GM18909 (cell line): ENCODE data around the gene FFAR2.

Experiments
- ATAC-seq: cut with Tn5 transposase; IDR thresholded peaks from one replicate; pipeline ENCODE4 v1.9.1; 2021; ENCODE audit warnings: mild to moderate bottlenecking; ENCODE audit not compliant: unreplicated experiment, poor library complexity

The FFAR2 gene

DNA sequence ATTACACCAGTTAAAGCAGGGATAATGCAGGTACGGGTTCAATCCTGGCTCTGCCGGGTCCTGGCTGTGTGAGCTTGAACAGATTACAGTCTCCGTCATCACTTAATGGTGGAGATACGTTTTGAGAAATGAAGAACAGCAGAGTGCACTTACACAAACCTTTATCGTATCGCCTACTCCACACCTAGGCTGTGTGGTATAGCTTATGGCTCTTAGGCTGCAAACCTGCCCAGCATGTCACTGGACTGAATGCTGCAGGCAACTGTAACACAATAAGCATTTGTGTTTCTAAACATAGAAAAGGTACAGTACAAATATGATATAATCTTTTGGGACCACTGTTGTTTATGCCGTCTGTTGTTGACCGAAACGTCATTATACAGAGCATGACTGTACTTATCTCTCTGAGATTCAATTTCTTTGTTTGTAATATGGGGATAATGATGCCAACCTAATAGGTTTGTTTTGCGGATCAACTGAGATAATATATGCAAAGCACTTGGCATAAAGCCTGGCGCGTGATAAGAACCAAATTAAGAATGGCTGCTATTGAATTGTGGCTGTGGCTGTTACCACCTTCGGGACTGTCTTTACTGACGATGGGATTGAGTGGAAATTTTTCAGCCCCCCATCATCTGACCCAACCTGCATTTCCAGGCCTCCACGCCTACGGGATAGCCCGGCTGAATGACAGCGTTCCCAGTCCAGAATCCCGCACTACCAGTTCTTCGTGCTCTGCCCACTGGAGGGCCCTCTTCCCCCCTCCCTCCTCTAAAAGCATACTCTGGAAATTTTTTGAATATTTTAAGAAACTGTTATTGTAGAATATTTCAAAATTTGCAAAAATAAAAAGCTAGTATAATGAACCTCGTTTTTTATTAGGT lies 31.0 kb downstream of the FFAR2 start:
- ATAC-seq, result no peak

DNA sequence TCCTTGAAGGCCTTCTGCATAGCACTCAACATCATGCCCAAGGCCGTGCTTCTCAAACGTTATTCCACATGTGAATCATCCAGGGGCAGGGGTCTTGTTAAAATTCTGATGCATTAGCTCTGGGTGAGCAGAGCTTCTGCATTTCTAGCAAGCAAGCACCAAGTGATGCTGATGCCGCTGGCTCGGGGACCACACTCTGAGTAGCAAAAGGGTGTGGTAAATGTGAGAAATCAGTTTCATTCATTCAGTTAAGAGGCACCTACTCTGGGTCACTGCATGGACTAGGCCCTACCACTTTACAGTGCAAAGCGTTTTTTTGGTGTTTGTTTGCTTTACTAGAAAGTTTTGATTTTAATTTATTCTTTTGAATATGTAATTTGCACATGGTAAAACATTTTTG lies 35.0 kb downstream of the FFAR2 start:
- ATAC-seq, result no peak

- ATAC-seq, result peak; percentile 63
These were observed 36.4 kb downstream of the FFAR2 start for GRCh38 chr19:35484252-35485036.

GRCh38 chr19:35486268-35486708 lies 38.2 kb downstream of the FFAR2 start:
- ATAC-seq, result no peak

DNA sequence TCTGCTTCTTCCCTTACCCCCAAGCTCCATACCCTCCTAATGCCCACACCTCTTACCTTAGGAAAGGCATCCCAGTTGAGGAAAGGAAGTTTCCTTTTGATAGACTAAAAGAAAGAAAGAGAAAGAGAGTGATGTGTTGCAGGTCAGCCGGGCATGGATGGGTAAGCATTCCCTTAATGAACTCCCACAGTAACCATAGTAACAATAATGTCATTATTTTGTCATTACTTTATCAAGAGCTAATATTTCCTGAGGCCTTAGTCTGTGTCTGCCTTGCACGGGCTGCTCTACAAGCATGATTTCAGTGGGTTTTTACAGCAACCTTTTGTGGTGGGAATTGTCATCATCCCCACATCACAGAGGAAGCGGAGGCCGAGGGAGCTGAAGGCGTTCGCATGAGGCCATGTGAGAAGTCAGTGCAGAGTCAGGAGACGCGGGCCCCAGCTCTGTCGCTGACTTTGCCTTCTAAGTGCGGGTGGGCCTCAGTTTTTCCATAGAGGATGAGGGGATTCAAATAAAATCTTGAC lies 39.7 kb downstream of the FFAR2 start:
- ATAC-seq, result no peak

GRCh38 chr19:35488677-35489076 lies 40.6 kb downstream of the FFAR2 start:
- no peak for ATAC-seq

DNA sequence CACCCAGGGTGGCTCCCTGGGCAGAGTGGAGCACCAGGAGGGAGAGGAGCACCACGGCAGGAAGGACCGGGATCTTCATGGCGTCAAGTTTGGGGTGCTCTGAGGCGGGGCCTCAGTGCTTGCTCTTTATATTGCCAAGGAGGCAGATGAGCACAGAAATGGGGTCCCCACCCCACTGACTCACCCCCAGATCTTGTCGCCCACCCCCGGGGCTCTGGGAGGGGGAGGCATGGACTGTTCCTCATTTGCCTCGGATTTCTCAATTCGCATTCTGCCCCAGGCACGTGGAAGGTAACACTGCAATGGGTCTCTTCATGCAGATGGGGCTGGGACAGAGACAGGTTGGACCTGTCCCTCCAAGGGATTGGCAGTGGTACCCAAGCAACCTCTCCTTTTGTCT lies 42.3 kb downstream of the FFAR2 start, which contains the start of gene KRTDAP:
Gene KRTDAP (minus strand): TSS at position 101 of the 400 bp plus-strand sequence. CDS start 22 bp downstream, at position 79.
- no peak for ATAC-seq

DNA sequence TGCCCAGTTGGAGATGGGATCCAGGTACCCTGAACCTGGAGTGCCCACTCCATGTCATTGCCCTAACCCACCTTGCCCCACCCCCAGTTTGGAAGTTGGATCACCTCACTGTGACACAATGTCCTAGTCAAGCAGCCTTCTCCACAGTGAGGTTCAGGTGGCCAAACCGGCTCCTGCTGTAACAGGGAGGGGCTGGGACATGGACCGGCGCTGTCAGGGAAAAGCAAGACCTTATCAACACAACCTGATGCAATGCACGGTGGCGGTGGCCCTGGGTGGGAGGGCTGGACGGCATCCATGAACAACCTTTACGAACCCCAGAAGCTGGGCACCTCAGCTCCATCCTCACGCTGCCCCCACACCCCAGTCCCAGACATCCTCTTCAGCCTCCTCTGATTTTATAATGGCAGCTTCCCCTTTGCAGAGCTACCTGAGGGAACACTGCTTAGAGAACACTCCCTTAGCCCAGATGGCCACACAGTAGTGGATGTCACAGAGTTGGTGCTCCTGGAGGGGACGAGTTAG lies 43.8 kb downstream of the FFAR2 start:
- ATAC-seq, result no peak

- no peak for ATAC-seq
These were observed 45.9 kb downstream of the FFAR2 start for GRCh38 chr19:35493971-35494370.

- no peak for ATAC-seq
These were observed 47.3 kb downstream of the FFAR2 start for GRCh38 chr19:35495107-35496064.

DNA sequence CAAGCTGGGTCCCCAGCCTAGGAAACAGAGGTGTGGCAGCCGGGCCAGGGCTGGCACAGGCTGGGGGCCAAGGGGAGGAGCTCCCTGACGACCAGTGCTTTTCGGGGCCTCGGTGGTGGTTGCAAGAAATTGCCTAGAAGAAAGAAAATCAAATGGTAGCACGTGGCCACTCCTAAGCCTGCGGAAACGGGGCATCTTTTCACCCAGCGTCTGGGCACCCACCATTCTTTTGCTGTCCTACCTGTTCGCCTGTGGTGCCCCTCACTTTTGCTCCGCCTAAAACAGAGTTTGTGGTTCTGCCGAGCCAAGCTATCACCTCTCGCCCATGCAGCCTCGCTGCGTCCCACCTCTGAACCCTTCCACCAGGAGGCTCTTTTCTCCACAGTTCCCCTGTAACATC lies 49.3 kb downstream of the FFAR2 start:
- ATAC-seq, result no peak

- ATAC-seq, result no peak
These were observed 50.2 kb downstream of the FFAR2 start for GRCh38 chr19:35498220-35498619.

GRCh38 chr19:35498984-35499527 lies 51.0 kb downstream of the FFAR2 start:
- no peak for ATAC-seq

GRCh38 chr19:35500611-35501010 lies 52.6 kb downstream of the FFAR2 start:
- no peak for ATAC-seq
